ENCODE measurements around the gene TMOD1. TPM values are rescaled to one million over a fixed set of nuclear protein-coding genes. Genes with fewer than 3 reads are reported as not detected.

The TMOD1 gene
- total RNA-seq, 1 experiment from 2014 or later, result not detected

- no peaks in the 10 kb centered on the region; the same call in 1 of the 2 replicates for H3K36me3 ChIP-seq (ENCODE audit: low read depth, low read length)
- H3K9me2 ChIP-seq (replicated peaks; ENCODE audit: low read length), result no peaks in the 10 kb centered on the region
- no peak overlapping the region for H2AFZ ChIP-seq (ENCODE audit: low read length)
- H3K79me2 ChIP-seq (ENCODE audit: low read length), result peaks cover 40% of the 10 kb centered on the region
- no peaks in the 10 kb centered on the region for H4K20me1 ChIP-seq (ENCODE audit: low read length)
- no peak overlapping the region for H3K4me2 ChIP-seq (ENCODE audit: low read length)
- DNase-seq (no peak), ATAC-seq (no peak)
- no peak overlapping the region for H3K9ac ChIP-seq (ENCODE audit: low read length)
- H3K27ac ChIP-seq (ENCODE audit: low read length), result no peak overlapping the region
- no TSS peak for BruUV-seq (replicated peaks)
- H3K9me3 ChIP-seq (ENCODE audit: low read length), result no peaks in the 10 kb centered on the region
- TF ChIP-seq EZH2 (IDR thresholded peaks at IDR 0.05; ENCODE audit: low read length, unreplicated experiment) (no peak), CTCF (conservative IDR thresholded peaks at IDR 0.05; ENCODE audit: low read depth, low read length) (no peak), EZH2phosphoT487 (IDR thresholded peaks at IDR 0.05; ENCODE audit: borderline replicate concordance, low read length) (no peak)
- no peaks in the 10 kb centered on the region for H3F3A ChIP-seq (ENCODE audit: low read length, unreplicated experiment)
- H3K4me1 ChIP-seq (ENCODE audit: insufficient read depth, low read length), result peaks cover 5% of the 10 kb centered on the region; the same call in 1 of the 2 replicates
- no peak overlapping the region for H3K4me3 ChIP-seq (ENCODE audit: low read length)
- ChIA-PET POLR2A (ENCODE audit: unreplicated experiment) (no interaction called here), CTCF (no interaction called here)
- H3K27me3 ChIP-seq (ENCODE audit: low read length), result no peaks in the 10 kb centered on the region
- intact Hi-C loops (cut with micrococcal nuclease), result no loop called here
These were observed 127.2 kb downstream of the TMOD1 start for GRCh38 chr9:97628668-97629067.

- ATAC-seq, result no peak
- CTCF ChIA-PET, result no interaction called here
- no peak overlapping the region for H3K4me3 ChIP-seq (ENCODE audit: low read length)
- H3K4me2 ChIP-seq (ENCODE audit: low read length), result no peak overlapping the region
- intact Hi-C loops (cut with micrococcal nuclease), result no loop called here
- peaks cover 45% of the 10 kb centered on the region for H3K79me2 ChIP-seq (ENCODE audit: low read length)
- no peak overlapping the region for H2AFZ ChIP-seq (ENCODE audit: low read length)
- no TSS peak for BruUV-seq (replicated peaks)
- peaks cover 5% of the 10 kb centered on the region; the same call in 1 of the 2 replicates for H3K4me1 ChIP-seq (ENCODE audit: insufficient read depth, low read length)
- no peak overlapping the region for H3K9ac ChIP-seq (ENCODE audit: low read length)
- no peaks in the 10 kb centered on the region for H3K9me3 ChIP-seq (ENCODE audit: low read length)
- no peak for TF ChIP-seq CTCF (conservative IDR thresholded peaks at IDR 0.05; ENCODE audit: low read depth, low read length)
- no peak for TF ChIP-seq EZH2phosphoT487 (IDR thresholded peaks at IDR 0.05; ENCODE audit: borderline replicate concordance, low read length)
- TF ChIP-seq EZH2 (IDR thresholded peaks at IDR 0.05; ENCODE audit: low read length, unreplicated experiment), result no peak
- DNase-seq, result no peak
- no peaks in the 10 kb centered on the region for H3F3A ChIP-seq (ENCODE audit: low read length, unreplicated experiment)
- H3K27ac ChIP-seq (ENCODE audit: low read length), result no peak overlapping the region
- H4K20me1 ChIP-seq (ENCODE audit: low read length), result 0 out of 2 replicates have a peak, but pooled peaks cover under 1% of the 10 kb centered on the region
- POLR2A ChIA-PET (ENCODE audit: unreplicated experiment), result no interaction called here
- H3K36me3 ChIP-seq (ENCODE audit: low read depth, low read length), result no peaks in the 10 kb centered on the region; the same call in 1 of the 2 replicates
- H3K9me2 ChIP-seq (replicated peaks; ENCODE audit: low read length), result no peaks in the 10 kb centered on the region
- no peaks in the 10 kb centered on the region for H3K27me3 ChIP-seq (ENCODE audit: low read length)
These were observed 127.7 kb downstream of the TMOD1 start for GRCh38 chr9:97629156-97629555.

- intact Hi-C loops (cut with micrococcal nuclease), result no loop called here
- H3K36me3 ChIP-seq (ENCODE audit: low read depth, low read length), result no peaks in the 10 kb centered on the region; the same call in 1 of the 2 replicates
- no peak overlapping the region for H3K27ac ChIP-seq (ENCODE audit: low read length)
- no peak overlapping the region for H3K4me3 ChIP-seq (ENCODE audit: low read length)
- ChIA-PET POLR2A (ENCODE audit: unreplicated experiment) (no interaction called here), CTCF (no interaction called here)
- peaks cover 12% of the 10 kb centered on the region for H4K20me1 ChIP-seq (ENCODE audit: low read length)
- DNase-seq (no peak), ATAC-seq (no peak)
- TF ChIP-seq EZH2phosphoT487 (IDR thresholded peaks at IDR 0.05; ENCODE audit: borderline replicate concordance, low read length) (no peak), CTCF (conservative IDR thresholded peaks at IDR 0.05; ENCODE audit: low read depth, low read length) (no peak), EZH2 (IDR thresholded peaks at IDR 0.05; ENCODE audit: low read length, unreplicated experiment) (no peak)
- no peaks in the 10 kb centered on the region for H3K27me3 ChIP-seq (ENCODE audit: low read length)
- H3K4me2 ChIP-seq (ENCODE audit: low read length), result no peak overlapping the region
- H3K4me1 ChIP-seq (ENCODE audit: insufficient read depth, low read length), result peaks cover 5% of the 10 kb centered on the region; the same call in 1 of the 2 replicates
- H3K9ac ChIP-seq (ENCODE audit: low read length), result no peak overlapping the region
- H3K79me2 ChIP-seq (ENCODE audit: low read length), result peaks cover 59% of the 10 kb centered on the region
- no peaks in the 10 kb centered on the region for H3F3A ChIP-seq (ENCODE audit: low read length, unreplicated experiment)
- BruUV-seq (replicated peaks), result no TSS peak
- H3K9me2 ChIP-seq (replicated peaks; ENCODE audit: low read length), result no peaks in the 10 kb centered on the region
- no peak overlapping the region for H2AFZ ChIP-seq (ENCODE audit: low read length)
- H3K9me3 ChIP-seq (ENCODE audit: low read length), result no peaks in the 10 kb centered on the region
These were observed 129.1 kb downstream of the TMOD1 start for GRCh38 chr9:97630591-97630990.
